ENCODE measurements around the gene PDE6D. TPM values are rescaled to one million over a fixed set of nuclear protein-coding genes. Genes with fewer than 3 reads are reported as not detected.

Gene PDE6D
- total RNA-seq, 2 donors from 2014 or later = 20.0 to 21.4 TPM

GRCh38 chr2:231794383-231794782 is 13.3 kb upstream of the PDE6D start:
- DNase-seq = no peak
- Histone ChIP-seq H3K27me3 (no peaks in the 10 kb centered on the region), H3K9ac (ENCODE audit: low read depth in 2 of 2, low read length in 2 of 2) (no peak overlapping the region), H3K9me3 (no peaks in the 10 kb centered on the region), H3K36me3 (peaks cover 24% of the 10 kb centered on the region), H3K4me1 (no peaks in the 10 kb centered on the region), H3K27ac (no peak overlapping the region), H3K4me3 (no peak overlapping the region)
- intact Hi-C loops (cut with DNase I) = no loop called here
- TF ChIP-seq, protein P1, sequence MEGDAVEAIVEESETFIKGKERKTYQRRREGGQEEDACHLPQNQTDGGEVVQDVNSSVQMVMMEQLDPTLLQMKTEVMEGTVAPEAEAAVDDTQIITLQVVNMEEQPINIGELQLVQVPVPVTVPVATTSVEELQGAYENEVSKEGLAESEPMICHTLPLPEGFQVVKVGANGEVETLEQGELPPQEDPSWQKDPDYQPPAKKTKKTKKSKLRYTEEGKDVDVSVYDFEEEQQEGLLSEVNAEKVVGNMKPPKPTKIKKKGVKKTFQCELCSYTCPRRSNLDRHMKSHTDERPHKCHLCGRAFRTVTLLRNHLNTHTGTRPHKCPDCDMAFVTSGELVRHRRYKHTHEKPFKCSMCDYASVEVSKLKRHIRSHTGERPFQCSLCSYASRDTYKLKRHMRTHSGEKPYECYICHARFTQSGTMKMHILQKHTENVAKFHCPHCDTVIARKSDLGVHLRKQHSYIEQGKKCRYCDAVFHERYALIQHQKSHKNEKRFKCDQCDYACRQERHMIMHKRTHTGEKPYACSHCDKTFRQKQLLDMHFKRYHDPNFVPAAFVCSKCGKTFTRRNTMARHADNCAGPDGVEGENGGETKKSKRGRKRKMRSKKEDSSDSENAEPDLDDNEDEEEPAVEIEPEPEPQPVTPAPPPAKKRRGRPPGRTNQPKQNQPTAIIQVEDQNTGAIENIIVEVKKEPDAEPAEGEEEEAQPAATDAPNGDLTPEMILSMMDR (IDR thresholded peaks at IDR 0.05) = no peak

DNA sequence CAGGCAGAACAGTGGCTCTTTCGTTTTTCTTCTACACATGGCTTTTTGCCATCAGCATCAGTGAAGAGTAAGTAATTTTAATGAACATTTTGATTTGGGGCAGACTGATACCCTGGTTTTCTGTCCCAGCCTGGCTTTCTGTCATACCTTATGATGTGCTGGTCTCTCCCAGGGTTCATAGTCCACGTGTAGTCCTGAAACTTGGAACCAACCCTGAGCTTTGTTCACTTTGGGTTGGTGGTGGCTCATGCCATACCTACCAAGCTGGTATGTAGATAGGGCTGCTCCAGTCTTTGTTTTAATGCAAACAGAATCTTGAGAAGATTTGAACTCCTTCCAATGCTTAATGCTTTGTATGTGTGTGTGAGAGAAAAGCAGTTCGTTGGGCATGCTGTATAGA is 10.0 kb upstream of the PDE6D start:
- no peaks in the 10 kb centered on the region for H3K9me3 ChIP-seq
- intact Hi-C loops (cut with DNase I) = no loop called here
- TF ChIP-seq, protein P1 (IDR thresholded peaks at IDR 0.05) = no peak
- DNase-seq = no peak
- H3K27ac ChIP-seq = no peak overlapping the region
- no peak overlapping the region for H3K4me3 ChIP-seq
- no peaks in the 10 kb centered on the region for H3K4me1 ChIP-seq
- H3K27me3 ChIP-seq = no peaks in the 10 kb centered on the region
- H3K9ac ChIP-seq (ENCODE audit: low read depth in 2 of 2, low read length in 2 of 2) = no peak overlapping the region
- peaks cover 2% of the 10 kb centered on the region for H3K36me3 ChIP-seq

- H3K4me3 ChIP-seq = peak overlapping the region; percentile 99
- no peaks in the 10 kb centered on the region for H3K27me3 ChIP-seq
- H3K27ac ChIP-seq = peak overlapping the region; percentile 35
- H3K36me3 ChIP-seq = no peaks in the 10 kb centered on the region
- DNase-seq = no peak
- H3K9ac ChIP-seq (ENCODE audit: low read depth in 2 of 2, low read length in 2 of 2) = peak overlapping the region; percentile 54 to 60
- peaks cover 10% of the 10 kb centered on the region for H3K4me1 ChIP-seq
- no peaks in the 10 kb centered on the region for H3K9me3 ChIP-seq
- intact Hi-C loops (cut with DNase I) = loop anchor here (10.0 kb wide), 1 partner anchor 182 kb away; no protein-coding TSS in a partner anchor
- TF ChIP-seq, protein P1 (IDR thresholded peaks at IDR 0.05) = no peak
Observed at GRCh38 chr2:231786917-231787292, 5.8 kb upstream of the PDE6D start.

GRCh38 chr2:231786177-231786916 is 5.3 kb upstream of the PDE6D start, which contains the start of gene COPS7B:
TSS of gene COPS7B (plus strand) at chr2:231786445. CDS start at chr2:231788571, 2,126 bp downstream.
- peak; percentile 85 for DNase-seq
- peak within 1 kb of the TSS; percentile 35 for H3K27ac ChIP-seq
- peak within 1 kb of the TSS; percentile 54 to 60 for H3K9ac ChIP-seq (ENCODE audit: low read depth in 2 of 2, low read length in 2 of 2)
- intact Hi-C loops (cut with DNase I) = loop anchor here (10.0 kb wide), 1 partner anchor 182 kb away; no protein-coding TSS in a partner anchor
- H3K36me3 ChIP-seq = no peaks in the 10 kb centered on the region
- H3K27me3 ChIP-seq = no peaks in the 10 kb centered on the region
- H3K4me1 ChIP-seq = peaks cover 10% of the 10 kb centered on the region
- peak within 1 kb of the TSS; percentile 99 for H3K4me3 ChIP-seq
- no peaks in the 10 kb centered on the region for H3K9me3 ChIP-seq
- TF ChIP-seq, protein P1 (IDR thresholded peaks at IDR 0.05) = no peak

DNA sequence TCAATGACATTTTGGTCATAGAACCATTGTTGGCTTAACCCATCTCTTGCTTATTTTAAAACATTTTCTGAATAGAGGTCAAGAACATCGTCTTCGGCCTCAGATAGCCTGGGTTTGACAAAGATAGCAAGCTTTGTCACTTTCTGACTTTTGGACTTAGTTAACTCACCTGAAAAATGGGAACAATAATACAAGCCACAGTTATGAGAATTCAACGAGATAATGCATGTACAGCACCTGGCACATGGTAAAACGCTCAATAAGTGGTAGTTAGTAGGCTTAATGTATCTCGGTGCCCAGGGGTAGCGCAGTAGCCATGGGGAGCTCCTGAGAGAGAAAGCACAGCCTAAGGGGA is 4.7 kb upstream of the PDE6D start:
- no peaks in the 10 kb centered on the region for H3K36me3 ChIP-seq
- no peaks in the 10 kb centered on the region for H3K9me3 ChIP-seq
- no peak overlapping the region for H3K27ac ChIP-seq
- intact Hi-C loops (cut with DNase I) = loop anchor here (10.0 kb wide), 1 partner anchor 181 kb away; no protein-coding TSS in a partner anchor
- DNase-seq = no peak
- H3K27me3 ChIP-seq = no peaks in the 10 kb centered on the region
- H3K9ac ChIP-seq (ENCODE audit: low read depth in 2 of 2, low read length in 2 of 2) = peak overlapping the region; percentile 46 to 54
- peak overlapping the region; percentile 99 for H3K4me3 ChIP-seq
- TF ChIP-seq, protein P1 (IDR thresholded peaks at IDR 0.05) = no peak
- peaks cover 10% of the 10 kb centered on the region for H3K4me1 ChIP-seq
